Adrenal gland (tissue), 5 donors: ENCODE data around the gene ENGASE.

Source experiments
- CTCF ChIP-seq, 6 experiments: fragments of 450-650 bp in 4 of 6; fragments of 200-600 bp in 2 of 6; sonication (generic) in 1 of 6; IDR thresholded peaks; 1 replicate in 5 of 6; 2 replicates in 1 of 6; pipeline versions ENCODE4 v1.5.1 to v1.8.0; 2016 to 2021; ENCODE audit warnings: antibody characterized with exemption in 6 of 6, mild to moderate bottlenecking in 2 of 6, moderate library complexity in 1 of 6
- POLR2A ChIP-seq, 2 donors: fragments of 450-650 bp; IDR thresholded peaks; one replicate each; pipeline ENCODE4 v1.6.1; 2017; ENCODE audit warnings: antibody characterized with exemption in 2 of 2, mild to moderate bottlenecking in 2 of 2, moderate library complexity in 1 of 2
- donor health status: DM: no; HTN: no; CAD: no.

GRCh38 chr17:79115487-79115886, 40.9 kb downstream of the ENGASE start:
- TF ChIP-seq POLR2A (IDR thresholded peaks at IDR 0.05) (no peak), CTCF (IDR thresholded peaks at IDR 0.05) (no peak)
